K562 (cell line): ENCODE data around the gene GRIA4. TPM values are rescaled to one million over a fixed set of nuclear protein-coding genes. Genes with fewer than 3 reads are reported as not detected.

Experiments
- ATAC-seq: fragments of 200-7000 bp; cut with Tn5 transposase; 3 replicates; pipeline ENCODE4 v1.9.1; 2020; ENCODE audit warnings: moderate library complexity
- BruUV-seq: library from RNA; stranded (reverse); fragments of 400-500 nt; replicated peaks from 2 replicates; lab custom pipeline; 2021; lab: Mats Ljungman, UMichigan
- CTCF ChIA-PET: fragments of 300-600 bp; formaldehyde crosslinking; extraction: SDS; loops from one replicate; lab custom pipeline; 2021; ENCODE audit warnings: low intra/inter-chr PET ratio; lab: Yijun Ruan, JAX
- POLR2A ChIA-PET: fragments of 300-600, 350-650 bp; sonication (Branson Sonifier 250); formaldehyde crosslinking; extraction: SDS; loops from one replicate; lab custom pipeline; 2021; ENCODE audit warnings: antibody characterized with exemption, inconsistent platforms; lab: Yijun Ruan, JAX
- DNase-seq, 4 experiments: peaks; one replicate each; pipeline versions ENCODE4 v3.0.0 to v3.0.0-alpha.2; 2011 to 2018; ENCODE audit warnings: low spot score in 3 of 4, mixed read lengths in 3 of 4; ENCODE audit errors: extremely low read depth in 1 of 4
- FAIRE-seq: peaks from 2 replicates; lab custom pipeline; 2011; peaks lifted over from hg19 to GRCh38; lab: Jason Lieb, UNC
- H2AFZ ChIP-seq: 2 replicates; pipeline ENCODE4 v1.6.0; 2011; ENCODE audit warnings: low read depth, low read length, control low read depth, inconsistent platforms
- H3K27ac ChIP-seq: fragments of 200-600 bp; 3 replicates; pipeline ENCODE4 v1.8.0; 2011; ENCODE audit warnings: low read depth, mild to moderate bottlenecking, control low read depth, inconsistent platforms, low read length, moderate library complexity, mixed read lengths; ENCODE audit errors: extremely low read depth
- H3K27me3 ChIP-seq, 2 experiments: fragments of 300-600 bp in 1 of 2; 2 replicates in 1 of 2; 3 replicates in 1 of 2; pipeline versions ENCODE4 v1.6.0 to v1.8.0; 2011; ENCODE audit warnings: inconsistent platforms in 2 of 2, low read length in 2 of 2, mild to moderate bottlenecking in 1 of 2, mixed read lengths in 1 of 2, moderate library complexity in 1 of 2; ENCODE audit not compliant: control insufficient read depth in 2 of 2, insufficient read depth in 2 of 2
- H3K36me3 ChIP-seq: fragments of 300-600 bp; 3 replicates; pipeline ENCODE4 v1.8.0; 2011; ENCODE audit warnings: mild to moderate bottlenecking, low read length, inconsistent platforms; ENCODE audit not compliant: control insufficient read depth, insufficient read depth
- H3K4me1 ChIP-seq, 2 experiments: fragments of 200-600 bp in 1 of 2; replicated peaks in 1 of 2; 2 replicates in 1 of 2; 3 replicates in 1 of 2; pipeline versions ENCODE4 v1.5.1 to v1.8.0; 2011; ENCODE audit warnings: inconsistent platforms in 2 of 2, low read length in 2 of 2, mild to moderate bottlenecking in 1 of 2, mixed read lengths in 1 of 2, moderate library complexity in 1 of 2; ENCODE audit not compliant: control insufficient read depth in 2 of 2, insufficient read depth in 2 of 2
- H3K4me2 ChIP-seq: 2 replicates; pipeline ENCODE4 v1.6.1; 2011; ENCODE audit warnings: low read length, control low read depth, inconsistent platforms, mixed read lengths; ENCODE audit not compliant: insufficient read depth
- H3K4me3 ChIP-seq: fragments of 200-600 bp; sonication (generic), shearing (Covaris generic); 2 replicates; pipeline ENCODE4 v1.5.1; 2016; ENCODE audit warnings: control low read depth, inconsistent platforms
- H3K79me2 ChIP-seq: fragments of 200-600 bp; 3 replicates; pipeline ENCODE4 v1.8.0; 2011; ENCODE audit warnings: low read length, inconsistent platforms; ENCODE audit not compliant: control insufficient read depth, insufficient read depth
- H3K9ac ChIP-seq, 2 experiments: 2 replicates each; pipeline versions ENCODE4 v1.6.0 to v1.6.1; 2011; ENCODE audit warnings: low read depth in 2 of 2, low read length in 2 of 2, control low read depth in 1 of 2, inconsistent platforms in 1 of 2, mild to moderate bottlenecking in 1 of 2, mixed read lengths in 1 of 2; ENCODE audit not compliant: insufficient read depth in 1 of 2
- H3K9me1 ChIP-seq: one replicate; pipeline ENCODE4 v1.6.0; 2011; ENCODE audit warnings: inconsistent platforms, mild to moderate bottlenecking, low read length, moderate library complexity; ENCODE audit not compliant: control insufficient read depth, insufficient read depth
- H3K9me3 ChIP-seq: replicated peaks from 2 replicates; pipeline ENCODE4 v1.5.1; 2011; ENCODE audit warnings: low read depth, low read length, inconsistent platforms; ENCODE audit not compliant: control insufficient read depth, insufficient read depth
- H4K20me1 ChIP-seq: replicated peaks from 2 replicates; pipeline ENCODE4 v1.6.1; 2011; ENCODE audit warnings: low read length, inconsistent platforms, mixed read lengths; ENCODE audit not compliant: control insufficient read depth, insufficient read depth
- BACH1 ChIP-seq: fragments of 200-800 bp; sonication (Bioruptor generic); IDR thresholded peaks from 2 replicates; pipeline ENCODE4 v1.6.1; 2016; ENCODE audit warnings: missing genetic modification characterization, missing compliant biosample characterization
- BCOR ChIP-seq: fragments of 450-650 bp; IDR thresholded peaks from 2 replicates; pipeline ENCODE4 v1.6.1; 2016
- CBFB ChIP-seq: sonication (generic); formaldehyde crosslinking; IDR thresholded peaks from 2 replicates; pipeline ENCODE4 v1.4.0; 2020; ENCODE audit warnings: mild to moderate bottlenecking, missing genetic modification reagents
- DEAF1 ChIP-seq: fragments of 450-650 bp; formaldehyde crosslinking; IDR thresholded peaks from 2 replicates; pipeline ENCODE4 v1.4.0; 2020; ENCODE audit warnings: mild to moderate bottlenecking, moderate library complexity
- HDAC3 ChIP-seq: fragments of 450-650 bp; IDR thresholded peaks from 2 replicates; pipeline ENCODE4 v1.6.1; 2018; ENCODE audit warnings: borderline replicate concordance, mild to moderate bottlenecking, moderate library complexity; ENCODE audit not compliant: partially characterized antibody
- MCM7 ChIP-seq, 2 experiments: fragments of 450-650 bp; IDR thresholded peaks; 2 replicates each; pipeline ENCODE4 v1.6.1; 2016 to 2018
- MTA1 ChIP-seq: fragments of 450-650 bp; IDR thresholded peaks from 2 replicates; pipeline ENCODE4 v1.6.1; 2017; ENCODE audit warnings: borderline replicate concordance
- SMAD3 ChIP-seq: fragments of 450-650 bp; formaldehyde crosslinking; conservative IDR thresholded peaks from 2 replicates; pipeline ENCODE4 v1.4.0; 2020; ENCODE audit warnings: mild to moderate bottlenecking
- SMARCC2 ChIP-seq: fragments of 450-650 bp; IDR thresholded peaks from 2 replicates; pipeline ENCODE4 v1.6.1; 2017; ENCODE audit warnings: antibody characterized with exemption, moderate library complexity, mild to moderate bottlenecking, low read depth
- THRA ChIP-seq: fragments of 450-650 bp; IDR thresholded peaks from 2 replicates; pipeline ENCODE4 v1.6.1; 2017; ENCODE audit warnings: mild to moderate bottlenecking, moderate library complexity
- THRB ChIP-seq: fragments of 450-650 bp; formaldehyde crosslinking; conservative IDR thresholded peaks from 2 replicates; pipeline ENCODE4 v1.4.0; 2022; ENCODE audit warnings: mild to moderate bottlenecking, missing genetic modification characterization
- YY1 ChIP-seq, 3 experiments: IDR thresholded peaks; 2 replicates each; pipeline ENCODE4 v1.6.1; 2011; ENCODE audit warnings: low read length in 2 of 3, mild to moderate bottlenecking in 2 of 3, moderate library complexity in 2 of 3, borderline replicate concordance in 1 of 3, control low read depth in 1 of 3, low read depth in 1 of 3; ENCODE audit not compliant: insufficient read depth in 3 of 3, insufficient replicate concordance in 2 of 3, control insufficient read depth in 1 of 3, insufficient read length in 1 of 3; ENCODE audit errors: extremely low read depth in 1 of 3
- ZFP30 ChIP-seq: fragments of 250-450 bp; sonication (Bioruptor Pico); IDR thresholded peaks from 2 replicates; pipeline ENCODE4 v1.8.0; 2022; ENCODE audit warnings: moderate library complexity, mild to moderate bottlenecking, inconsistent platforms, borderline replicate concordance
- ZNF354B ChIP-seq: fragments of 250-450 bp; sonication (Bioruptor Pico); IDR thresholded peaks from 2 replicates; pipeline ENCODE4 v1.4.0; 2020
- ZNF395 ChIP-seq: fragments of 200-800 bp; sonication (Bioruptor generic); IDR thresholded peaks from 2 replicates; pipeline ENCODE4 v1.6.1; 2017; ENCODE audit warnings: missing genetic modification characterization, missing compliant biosample characterization
- WGBS: fragments of 100-300 bp; shearing (Covaris generic); methylation state at CpG from one replicate; pipeline ENCODE4 v1.1.6; 2016; ENCODE audit warnings: low coverage, mixed read lengths; ENCODE audit not compliant: insufficient coverage; ENCODE audit errors: missing lambda C conversion rate; 5-methylcytosine and 5-hydroxymethylcytosine counted together
- in situ Hi-C: fragments of 300-500 bp; cut with MboI; formaldehyde crosslinking; loops from 4 replicates; pipeline ENCODE4 v1.15.0; 2018; ENCODE audit warnings: inconsistent platforms, mixed read lengths
- intact Hi-C: fragments of 100-400 bp; cut with micrococcal nuclease; formaldehyde crosslinking; loops from 2 replicates; pipeline ENCODE4 v1.14.2; 2022
- polyA plus RNA-seq, 8 experiments: library from polyadenylated mRNA; depleted of rRNA in 4 of 8; stranded (reverse) in 5 of 8; unstranded in 3 of 8; fragments of >200 nt; fragmentation: Nextera tagmentation in 2 of 8; fragmentation: Illumina TruSeq in 1 of 8; extraction: Ambion mirVana in 2 of 8; extraction: Trizol in 1 of 8; gene quantifications; 2 replicates each; pipeline versions ENCODE4 v1.2.1 to v1.2.3, GENCODE V29; 2011 to 2014; ENCODE audit warnings: inconsistent platforms in 1 of 8, missing spikeins in 1 of 8
- total RNA-seq, 7 experiments: library from RNA; depleted of rRNA in 6 of 7; stranded (reverse); fragments of >200 nt in 6 of 7; fragmentation: Illumina TruSeq in 2 of 7; extraction: Trizol in 2 of 7; gene quantifications; 2 replicates each; pipeline versions ENCODE4 v1.2.1 to v1.2.3, GENCODE V29; 2011 to 2021; ENCODE audit warnings: low replicate concordance in 1 of 7

GRIA4 gene
- total and polyA plus RNA-seq, 9 of the 15 experiments (the other 6 are each of a cell fraction or from before 2014, with no cell fraction given) = not detected

- ATAC-seq = no peak
- ChIA-PET CTCF (no interaction called here), POLR2A (no interaction called here)
- H3K9me3 ChIP-seq = no peaks in the 10 kb centered on the region
- no peak overlapping the region for H3K4me3 ChIP-seq
- BruUV-seq = no TSS peak
- H3K9me1 ChIP-seq = no peaks in the 10 kb centered on the region
- no peak for TF ChIP-seq BACH1
- TF ChIP-seq SMAD3 (CRISPR knock-in tag) = no peak
- no peak for TF ChIP-seq BCOR
- TF ChIP-seq THRA = no peak
- TF ChIP-seq ZNF354B (CRISPR knock-in tag) = no peak
- no peak for TF ChIP-seq DEAF1
- no peak for TF ChIP-seq MTA1
- no peak for TF ChIP-seq ZFP30
- TF ChIP-seq THRB = no peak
- TF ChIP-seq SMARCC2 = no peak
- no peak for TF ChIP-seq MCM7 (IDR thresholded peaks at IDR 0.05)
- no peak for TF ChIP-seq ZNF395 (CRISPR knock-in tag)
- no peak for TF ChIP-seq HDAC3
- no peak for TF ChIP-seq CBFB (CRISPR knock-in tag)
- TF ChIP-seq YY1 (IDR thresholded peaks at IDR 0.05; ENCODE audit: borderline replicate concordance in 1 of 3, control insufficient read depth in 1 of 3, extremely low read depth in 1 of 3, insufficient read depth in 3 of 3, insufficient read length in 1 of 3, insufficient replicate concordance in 2 of 3, low read depth in 1 of 3, low read length in 2 of 3) = no peak
- TF ChIP-seq, all 486 proteins: peak for 0
- Histone ChIP-seq H3K27me3 (no peaks in the 10 kb centered on the region), H4K20me1 (no peaks in the 10 kb centered on the region), H3K9ac (no peak overlapping the region), H3K27ac (no peak overlapping the region), H3K79me2 (no peaks in the 10 kb centered on the region), H3K36me3 (no peaks in the 10 kb centered on the region), H3K4me1 (no peaks in the 10 kb centered on the region), H3K4me2 (no peak overlapping the region), H2AFZ (no peak overlapping the region)
- FAIRE-seq (no peak), DNase-seq (no peak)
- intact Hi-C loops (no loop called here), in situ Hi-C loops (no loop called here)
- 0% methylated on average over 1 of the region's 1 CpG for WGBS
These were observed 128.4 kb downstream of the GRIA4 start for GRCh38 chr11:105738251-105738650.
